HG03095 (cell line): Measurements from ENCODE around the gene GABARAPL1.
"Not testable (repeated sequence)": the region's sequence is repeated elsewhere in the genome, so short reads cannot be mapped to it uniquely, and the experiment has no call there.

Experiments
- ATAC-seq: cut with Tn5 transposase; IDR thresholded peaks from one replicate; pipeline ENCODE4 v1.9.1; 2021; ENCODE audit warnings: moderate library complexity; ENCODE audit not compliant: unreplicated experiment

Gene GABARAPL1

DNA sequence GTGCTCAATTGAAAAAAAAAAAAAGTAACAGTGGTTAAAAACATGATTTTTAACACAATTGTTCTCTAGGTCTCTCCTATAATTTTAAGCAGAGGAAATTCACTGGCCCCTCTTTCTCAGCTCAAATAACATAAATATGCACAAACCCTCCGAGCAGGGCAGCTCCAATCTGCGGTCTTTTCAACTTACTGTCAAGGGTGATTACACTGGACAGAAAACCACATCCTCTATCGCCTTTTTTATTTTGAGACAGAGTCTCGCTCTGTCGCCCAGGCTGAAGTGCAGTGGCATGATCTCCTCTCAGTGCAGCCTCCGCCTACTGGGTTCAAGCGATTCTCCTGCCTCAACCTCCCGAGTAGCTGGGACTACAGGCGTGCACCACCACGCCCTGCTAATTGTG lies 16.5 kb upstream of the GABARAPL1 start:
- peak; percentile 74 for ATAC-seq

- no peak for ATAC-seq
Observed at GRCh38 chr12:10197879-10198278, 14.8 kb upstream of the GABARAPL1 start.

- ATAC-seq, result not testable (repeated sequence)
Observed at GRCh38 chr12:10204495-10204894, 8.2 kb upstream of the GABARAPL1 start.

- ATAC-seq, result no peak
Observed at GRCh38 chr12:10205220-10205807, 7.4 kb upstream of the GABARAPL1 start.

GRCh38 chr12:10207136-10207535 lies 5.5 kb upstream of the GABARAPL1 start:
- ATAC-seq, result no peak

DNA sequence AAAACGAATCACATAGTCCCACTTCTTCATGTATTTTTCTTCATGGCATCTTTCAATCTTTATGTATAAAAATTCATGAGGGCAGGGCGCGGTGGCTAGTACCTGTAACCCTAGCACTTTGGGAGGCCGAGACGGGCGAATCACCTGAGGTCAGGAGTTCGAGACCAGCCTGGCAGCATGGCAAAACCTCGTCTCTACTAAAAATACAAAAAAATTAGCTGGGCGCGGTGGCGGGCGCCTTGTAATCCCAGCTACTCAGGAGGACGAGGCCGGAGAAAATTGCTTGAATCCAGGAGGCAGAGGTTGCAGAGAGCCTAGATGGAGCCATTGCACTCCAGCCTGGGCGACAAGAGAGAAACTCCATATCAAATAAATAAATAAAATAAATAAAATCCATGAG lies 2.5 kb upstream of the GABARAPL1 start:
- no peak for ATAC-seq

DNA sequence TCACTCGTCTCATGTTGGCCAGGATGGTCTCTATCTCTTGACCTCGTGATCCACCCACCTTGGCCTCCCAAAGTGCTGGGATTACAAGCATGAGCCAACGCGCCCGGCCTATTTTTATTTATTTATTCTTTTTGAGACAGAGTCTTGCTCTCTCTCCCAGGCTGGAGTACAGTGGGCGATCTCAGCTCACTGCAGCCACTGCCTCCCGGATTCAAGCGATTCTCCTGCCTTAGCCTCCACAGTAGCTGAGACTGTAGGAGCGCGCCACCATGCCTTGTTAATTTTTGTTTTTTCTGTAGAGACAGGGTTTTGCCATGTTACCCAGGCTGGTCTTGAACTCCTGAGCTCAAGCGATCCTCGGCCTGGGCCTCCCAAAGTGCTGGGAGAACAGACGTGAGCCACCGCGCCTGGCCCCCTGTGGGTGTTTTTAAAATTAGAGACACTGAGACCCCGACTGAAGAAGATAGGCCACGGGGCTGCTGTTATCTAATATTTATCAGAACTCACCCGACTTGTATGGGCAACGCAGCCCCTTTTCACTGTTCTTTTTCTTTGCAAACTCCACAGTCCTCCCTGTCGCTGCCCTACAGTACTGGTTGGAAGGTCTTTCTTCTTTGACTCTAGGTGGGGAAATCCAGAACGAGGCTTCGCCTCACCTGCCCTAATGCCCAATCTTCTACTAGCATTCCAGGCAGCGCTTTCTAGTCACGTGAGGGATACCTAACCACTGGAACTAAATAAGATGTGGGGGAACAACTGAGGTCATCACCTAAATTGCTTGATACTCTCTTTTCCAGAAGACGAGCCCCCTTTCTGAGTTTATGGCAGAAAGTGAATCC lies 1.4 kb upstream of the GABARAPL1 start:
- no peak for ATAC-seq

DNA sequence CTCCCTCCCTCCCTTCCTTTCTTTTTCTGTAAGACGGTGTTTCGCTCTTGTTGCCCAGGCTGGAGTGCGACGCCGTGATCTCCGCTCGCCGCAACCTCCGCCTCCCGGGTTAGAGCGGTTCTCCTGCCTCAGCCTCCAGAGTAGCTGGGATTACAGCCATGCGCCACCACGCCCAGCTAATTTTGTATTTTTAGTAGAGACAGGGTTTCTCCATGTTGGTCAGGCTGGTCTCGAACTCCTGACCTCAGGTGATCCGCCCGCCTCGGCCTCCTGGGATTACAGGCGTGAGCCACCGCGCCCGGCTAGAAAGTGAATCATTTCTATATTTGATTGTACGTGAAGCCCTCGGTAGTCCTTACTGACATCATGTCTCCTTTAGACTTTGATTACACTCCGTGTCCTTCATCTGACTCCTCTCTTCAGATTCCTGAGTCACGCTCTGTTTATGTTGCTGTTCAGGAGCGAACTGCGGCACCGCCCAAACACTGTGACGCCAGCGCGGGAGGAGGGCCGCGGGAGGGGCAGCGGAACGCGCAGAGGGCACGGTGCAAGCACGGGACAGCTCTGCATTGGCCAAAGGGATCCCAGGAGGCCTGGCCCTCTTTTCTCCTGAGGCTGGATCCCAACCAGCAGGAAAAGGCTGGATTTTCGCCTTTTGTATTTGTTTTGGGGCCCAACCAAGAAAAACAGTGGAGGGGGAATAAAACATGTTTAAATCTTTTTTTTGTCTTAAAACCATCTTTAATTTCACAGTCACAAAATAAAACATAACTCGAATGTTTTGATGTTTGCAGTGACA lies 538 bp upstream of the GABARAPL1 start:
- ATAC-seq, result peak; percentile 55

- ATAC-seq, result peak; percentile 44
Observed at GRCh38 chr12:10213168-10214135, 775 bp downstream of the GABARAPL1 start.

GRCh38 chr12:10214136-10214894 lies 1.6 kb downstream of the GABARAPL1 start:
- no peak for ATAC-seq

GRCh38 chr12:10214895-10215267 lies 2.2 kb downstream of the GABARAPL1 start:
- ATAC-seq, result no peak

DNA sequence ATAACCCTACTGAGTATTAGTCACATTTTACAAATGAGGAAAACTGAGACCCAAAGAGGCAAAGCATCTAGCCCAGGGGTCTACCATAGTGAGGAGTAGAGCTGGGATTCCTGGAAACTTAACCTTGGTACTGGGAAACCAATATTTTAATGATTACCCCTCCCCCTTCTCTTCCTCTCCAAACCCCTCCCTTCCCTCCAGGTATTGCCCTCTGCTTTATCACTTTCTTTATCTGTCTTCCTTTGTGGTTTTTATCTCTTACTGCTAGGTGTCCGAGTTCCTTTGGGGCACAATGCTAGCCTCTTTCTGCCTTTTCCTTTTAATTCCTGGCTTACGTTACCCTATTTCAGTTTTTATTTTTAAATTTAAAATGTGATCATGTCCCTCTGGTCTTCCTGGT lies 2.8 kb downstream of the GABARAPL1 start:
- no peak for ATAC-seq

GRCh38 chr12:10215946-10216345 lies 3.3 kb downstream of the GABARAPL1 start:
- ATAC-seq, result not testable (repeated sequence)

- ATAC-seq, result no peak
Observed at GRCh38 chr12:10218021-10218420, 5.3 kb downstream of the GABARAPL1 start.

DNA sequence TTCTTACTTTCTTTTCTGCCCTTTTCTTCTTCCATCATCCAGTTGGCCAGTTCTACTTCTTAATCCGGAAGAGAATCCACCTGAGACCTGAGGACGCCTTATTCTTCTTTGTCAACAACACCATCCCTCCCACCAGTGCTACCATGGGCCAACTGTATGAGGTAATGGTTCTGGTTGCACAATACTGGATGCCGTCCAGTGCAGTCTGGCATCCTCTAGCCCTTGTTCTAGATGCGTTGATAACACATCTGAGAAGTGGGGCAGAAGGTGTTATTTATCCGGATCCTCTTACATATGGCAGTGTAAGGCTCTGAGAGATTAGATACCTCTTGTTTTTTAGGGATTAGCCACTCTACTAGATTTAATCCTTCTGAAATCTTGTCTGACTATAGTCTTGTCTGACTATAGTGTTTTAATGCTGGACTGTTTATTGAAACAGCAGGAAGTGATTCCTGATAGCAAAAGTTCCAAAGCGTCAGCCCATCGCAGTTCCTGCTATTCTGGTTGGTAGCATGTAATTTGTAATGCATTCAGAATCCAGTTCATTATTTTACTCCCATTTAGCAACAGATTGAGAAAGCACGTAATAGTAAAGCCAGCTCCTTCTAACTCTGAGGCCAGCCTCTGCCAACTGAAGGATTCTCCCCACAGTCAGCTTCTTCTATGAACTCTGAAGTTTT lies 7.9 kb downstream of the GABARAPL1 start:
- no peak for ATAC-seq

DNA sequence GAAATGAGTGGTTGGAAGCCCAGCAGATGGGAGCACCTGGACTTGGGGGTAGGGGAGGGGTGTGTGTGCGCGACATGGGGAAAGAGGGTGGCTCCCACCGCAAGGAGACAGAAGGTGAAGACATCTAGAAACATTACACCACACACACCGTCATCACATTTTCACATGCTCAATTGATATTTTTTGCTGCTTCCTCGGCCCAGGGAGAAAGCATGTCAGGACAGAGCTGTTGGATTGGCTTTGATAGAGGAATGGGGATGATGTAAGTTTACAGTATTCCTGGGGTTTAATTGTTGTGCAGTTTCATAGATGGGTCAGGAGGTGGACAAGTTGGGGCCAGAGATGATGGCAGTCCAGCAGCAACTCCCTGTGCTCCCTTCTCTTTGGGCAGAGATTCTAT lies 9.2 kb downstream of the GABARAPL1 start:
- no peak for ATAC-seq

DNA sequence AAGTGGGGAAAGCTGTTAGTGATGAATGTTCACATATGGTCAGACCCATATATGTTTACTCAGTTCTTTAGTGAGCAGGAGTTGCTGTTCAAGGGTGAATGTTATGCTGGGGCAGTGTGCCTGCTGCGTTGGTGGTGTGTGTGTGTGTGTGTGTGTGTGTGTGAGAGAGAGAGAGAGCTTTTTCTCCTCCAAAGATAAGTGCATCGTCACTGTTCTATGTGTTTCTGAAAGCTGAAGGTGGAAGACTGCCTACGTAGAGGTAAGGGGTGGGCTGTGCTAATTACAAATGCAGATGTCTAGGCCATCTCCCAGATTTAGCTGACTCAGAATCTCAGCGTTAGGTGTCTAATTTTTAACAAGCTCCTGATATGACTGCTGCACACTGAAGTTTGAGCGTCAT lies 10.5 kb downstream of the GABARAPL1 start:
- ATAC-seq, result no peak

DNA sequence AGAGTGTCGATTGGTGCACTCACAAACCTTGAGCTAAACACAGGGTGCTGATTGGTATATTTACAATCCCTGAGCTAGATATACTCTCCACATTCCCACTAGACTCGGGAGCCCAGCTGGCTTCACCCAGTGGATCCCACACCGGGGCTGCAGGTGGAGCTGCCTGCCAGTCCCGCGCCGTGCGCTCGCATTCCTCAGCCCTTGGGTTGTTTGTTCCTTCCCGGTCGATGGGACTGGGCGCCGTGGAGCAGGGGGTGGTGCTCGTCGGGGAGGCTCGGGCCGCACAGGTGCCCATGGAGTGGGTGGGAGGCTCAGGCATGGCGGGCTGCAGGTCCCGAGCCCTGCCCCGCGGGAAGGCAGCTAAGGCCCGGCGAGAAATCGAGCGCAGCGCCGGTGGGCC lies 12.7 kb downstream of the GABARAPL1 start:
- not testable (repeated sequence) for ATAC-seq

DNA sequence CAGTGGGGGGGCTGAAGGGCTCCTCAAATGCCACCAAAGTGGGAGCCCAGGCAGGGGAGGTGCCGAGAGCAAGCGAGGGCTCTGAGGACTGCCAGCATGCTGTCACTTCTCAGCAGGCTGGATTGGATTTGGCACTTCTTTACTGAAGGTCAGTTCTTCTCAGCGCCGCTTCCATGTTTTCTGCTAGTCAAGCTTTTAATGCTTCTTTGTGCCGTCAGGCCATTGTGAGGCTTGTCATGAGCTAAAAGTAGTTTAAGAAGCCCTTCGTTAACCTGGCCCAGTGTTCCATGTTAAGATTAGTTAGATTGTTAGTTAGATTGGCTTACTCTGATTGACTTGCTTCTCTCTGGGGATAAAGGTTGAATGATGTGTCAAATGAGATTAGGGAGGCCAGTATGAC lies 13.4 kb downstream of the GABARAPL1 start:
- ATAC-seq, result no peak
